GM12873 (cell line): Measurements from ENCODE around the gene SLC9A3.

ENCODE experiments used
- CTCF ChIP-seq: IDR thresholded peaks from 2 replicates; pipeline ENCODE4 v1.5.1; 2012; ENCODE audit warnings: low read depth, mild to moderate bottlenecking, moderate library complexity, low read length, control low read depth; ENCODE audit not compliant: insufficient read depth; ENCODE audit errors: missing control alignments

The SLC9A3 gene

GRCh38 chr5:502325-503079 lies 21.7 kb downstream of the SLC9A3 start:
- no peak for TF ChIP-seq CTCF

GRCh38 chr5:501831-502184 lies 22.4 kb downstream of the SLC9A3 start:
- TF ChIP-seq CTCF = no peak

GRCh38 chr5:501105-501830 lies 23.0 kb downstream of the SLC9A3 start:
- TF ChIP-seq CTCF = no peak

GRCh38 chr5:500491-500890 lies 23.8 kb downstream of the SLC9A3 start:
- no peak for TF ChIP-seq CTCF

- no peak for TF ChIP-seq CTCF
These were observed 24.7 kb downstream of the SLC9A3 start for GRCh38 chr5:499233-500209.

GRCh38 chr5:497871-498509 lies 26.3 kb downstream of the SLC9A3 start:
- TF ChIP-seq CTCF = no peak
